NOMO-1 treated with DMSO at 0.1 percent for 48 hours (cell line): ENCODE measurements around the gene PSORS1C2.
"Not testable (repeated sequence)": the region's sequence is repeated elsewhere in the genome, so short reads cannot be mapped to it uniquely, and the experiment has no call there.

Experiments
- DNase-seq: peaks from one replicate; lab custom pipeline; 2025; ENCODE audit not compliant: unreplicated experiment; lab: John Stamatoyannopoulos, UW

Gene PSORS1C2

DNA sequence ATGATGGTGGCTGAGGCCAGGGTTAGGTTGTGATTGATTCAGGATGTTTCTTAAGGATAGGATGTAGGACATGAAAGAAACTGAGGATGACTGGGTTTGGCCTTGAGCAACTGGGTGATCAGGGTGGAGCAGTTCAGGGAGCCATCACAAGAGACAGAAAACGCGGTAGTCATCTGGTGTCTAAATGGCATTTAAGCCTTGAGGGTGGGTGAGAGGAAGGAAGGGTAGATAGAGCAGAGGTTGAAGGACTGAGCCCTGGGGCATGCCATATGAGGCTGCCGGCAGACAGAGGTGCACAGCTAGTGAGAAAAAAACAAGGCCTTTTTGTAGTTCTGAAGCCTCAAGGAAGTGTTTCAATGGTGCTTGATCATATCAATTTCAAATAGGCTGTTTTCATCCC is 29.7 kb upstream of the PSORS1C2 start:
- DNase-seq, result no peak

DNA sequence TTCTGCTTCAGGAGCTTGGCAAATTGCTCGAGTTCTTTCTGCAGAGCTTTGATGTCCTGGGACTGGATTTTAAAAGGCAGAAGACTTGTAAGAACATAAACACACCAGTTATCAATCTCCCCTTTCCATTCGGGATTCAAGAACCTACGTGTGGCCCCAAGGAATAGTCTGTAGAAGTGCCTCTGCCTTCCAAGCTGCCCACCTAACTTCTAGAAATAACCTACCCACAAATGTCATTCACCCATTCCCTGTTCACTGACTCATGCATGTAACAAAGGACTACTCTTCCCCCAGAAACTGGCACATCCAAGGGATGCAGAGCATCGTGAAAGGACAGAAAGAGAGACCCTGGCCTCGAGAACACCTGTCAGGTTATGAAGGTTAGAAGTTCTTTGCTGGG is 27.1 kb upstream of the PSORS1C2 start:
- DNase-seq, result no peak

DNA sequence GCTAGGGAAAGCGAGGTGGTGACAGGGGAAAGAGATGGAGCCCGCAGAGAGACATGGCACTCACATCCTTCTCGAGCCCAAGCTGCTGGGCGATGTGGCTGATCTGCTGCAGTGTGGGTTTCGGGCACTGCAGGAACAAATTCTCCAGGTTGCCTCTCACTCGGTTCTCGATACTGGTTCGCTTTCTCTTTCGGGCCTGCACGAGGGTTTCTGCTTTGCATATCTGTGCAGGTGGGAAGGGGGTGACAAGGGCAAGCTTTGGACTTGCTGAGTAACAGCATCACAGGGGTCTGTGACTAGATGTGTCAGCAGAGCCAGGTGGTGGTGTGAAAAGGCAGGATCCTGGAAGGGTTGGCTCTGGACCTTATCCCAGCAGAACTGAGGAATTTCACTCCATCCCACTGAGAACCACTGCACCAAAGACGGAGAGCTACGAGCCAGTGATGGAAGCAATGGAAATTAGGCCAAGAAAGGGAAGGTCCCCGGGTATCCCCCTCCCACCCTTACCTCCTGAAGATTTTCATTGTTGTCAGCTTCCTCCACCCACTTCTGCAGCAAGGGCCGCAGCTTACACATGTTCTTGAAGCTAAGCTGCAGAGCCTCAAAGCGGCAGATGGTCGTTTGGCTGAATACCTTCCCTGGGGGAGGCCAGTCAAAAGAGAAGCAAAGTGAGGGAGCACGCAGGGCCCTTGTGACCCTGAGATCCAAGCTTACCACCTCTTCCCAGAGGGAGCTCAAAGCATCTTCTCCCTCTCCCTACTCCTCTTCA is 26.4 kb upstream of the PSORS1C2 start:
- not testable (repeated sequence) for DNase-seq

DNA sequence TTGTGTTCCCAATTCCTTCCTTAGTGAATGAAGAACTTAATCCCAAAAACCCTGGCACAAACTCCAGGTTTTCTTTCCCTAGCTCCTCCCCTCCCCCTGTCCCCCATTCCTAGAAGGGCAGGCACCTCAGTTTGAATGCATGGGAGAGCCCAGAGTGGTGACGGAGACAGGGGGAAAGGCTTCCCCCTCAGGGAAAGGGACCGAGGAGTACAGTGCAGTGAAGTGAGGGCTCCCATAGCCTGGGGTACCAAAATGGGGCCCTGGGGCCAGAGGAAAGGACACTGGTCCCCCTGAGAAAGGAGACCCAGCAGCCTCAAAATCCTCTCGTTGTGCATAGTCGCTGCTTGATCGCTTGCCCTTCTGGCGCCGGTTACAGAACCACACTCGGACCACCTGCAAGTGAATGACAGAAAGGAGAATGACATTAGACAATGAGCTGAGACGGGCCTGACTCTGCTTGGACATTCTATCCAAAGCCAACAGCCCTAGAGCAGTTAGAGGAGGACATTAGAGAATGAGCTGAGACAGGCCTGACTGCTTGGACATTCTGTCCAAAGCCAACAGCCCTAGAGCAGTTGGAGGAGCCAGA is 25.7 kb upstream of the PSORS1C2 start:
- DNase-seq, result not testable (repeated sequence)

DNA sequence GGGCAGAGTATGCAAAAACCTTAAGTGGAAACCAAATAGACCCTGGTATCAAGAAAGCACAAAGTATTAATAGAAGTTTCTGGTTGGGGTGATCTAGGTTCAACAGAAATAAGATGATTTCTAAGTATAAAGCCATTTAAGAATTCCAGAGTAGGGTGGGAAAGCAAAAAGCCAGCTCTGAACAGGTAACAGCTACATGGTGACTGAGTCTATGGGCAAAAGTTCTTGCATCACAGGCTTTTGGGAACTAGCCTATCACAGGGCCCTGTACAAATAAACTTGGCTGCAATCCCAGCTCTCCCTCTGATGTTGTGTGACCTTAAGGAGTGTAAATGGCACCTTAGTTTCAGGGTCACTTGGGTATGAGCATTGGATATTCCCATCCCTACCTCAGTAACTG is 25.1 kb upstream of the PSORS1C2 start:
- no peak for DNase-seq

DNA sequence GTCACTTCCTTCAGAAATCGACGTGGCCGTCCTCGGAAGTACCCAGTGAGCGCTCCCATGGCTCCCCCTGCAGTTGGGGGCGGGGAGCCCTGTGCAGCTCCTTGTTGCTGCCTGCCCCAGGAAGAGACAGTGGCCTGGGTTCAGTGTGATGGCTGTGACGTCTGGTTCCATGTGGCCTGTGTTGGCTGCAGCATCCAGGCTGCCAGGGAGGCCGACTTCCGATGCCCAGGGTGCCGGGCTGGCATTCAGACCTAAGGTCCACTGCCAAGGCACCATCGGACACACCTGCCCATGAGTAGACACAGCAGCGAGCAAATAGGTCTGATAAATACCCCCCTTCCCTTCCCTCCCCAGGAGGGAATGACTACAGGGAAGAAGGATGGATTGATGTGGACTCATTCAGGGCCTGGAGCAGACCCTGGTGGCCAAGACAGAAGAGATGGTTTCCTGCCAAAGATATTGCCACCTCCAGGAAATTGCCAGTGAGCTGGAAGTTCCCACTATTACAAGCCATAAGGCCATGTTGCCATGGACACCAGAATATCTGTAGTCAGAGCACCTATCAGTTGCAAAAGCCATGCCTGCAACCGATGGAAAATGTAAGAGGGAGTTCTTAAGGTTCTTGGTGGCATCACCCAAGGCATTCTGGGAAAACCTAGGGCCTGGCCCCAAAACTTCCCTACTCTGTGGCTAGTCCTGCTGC is 23.7 kb upstream of the PSORS1C2 start:
- no peak for DNase-seq

DNA sequence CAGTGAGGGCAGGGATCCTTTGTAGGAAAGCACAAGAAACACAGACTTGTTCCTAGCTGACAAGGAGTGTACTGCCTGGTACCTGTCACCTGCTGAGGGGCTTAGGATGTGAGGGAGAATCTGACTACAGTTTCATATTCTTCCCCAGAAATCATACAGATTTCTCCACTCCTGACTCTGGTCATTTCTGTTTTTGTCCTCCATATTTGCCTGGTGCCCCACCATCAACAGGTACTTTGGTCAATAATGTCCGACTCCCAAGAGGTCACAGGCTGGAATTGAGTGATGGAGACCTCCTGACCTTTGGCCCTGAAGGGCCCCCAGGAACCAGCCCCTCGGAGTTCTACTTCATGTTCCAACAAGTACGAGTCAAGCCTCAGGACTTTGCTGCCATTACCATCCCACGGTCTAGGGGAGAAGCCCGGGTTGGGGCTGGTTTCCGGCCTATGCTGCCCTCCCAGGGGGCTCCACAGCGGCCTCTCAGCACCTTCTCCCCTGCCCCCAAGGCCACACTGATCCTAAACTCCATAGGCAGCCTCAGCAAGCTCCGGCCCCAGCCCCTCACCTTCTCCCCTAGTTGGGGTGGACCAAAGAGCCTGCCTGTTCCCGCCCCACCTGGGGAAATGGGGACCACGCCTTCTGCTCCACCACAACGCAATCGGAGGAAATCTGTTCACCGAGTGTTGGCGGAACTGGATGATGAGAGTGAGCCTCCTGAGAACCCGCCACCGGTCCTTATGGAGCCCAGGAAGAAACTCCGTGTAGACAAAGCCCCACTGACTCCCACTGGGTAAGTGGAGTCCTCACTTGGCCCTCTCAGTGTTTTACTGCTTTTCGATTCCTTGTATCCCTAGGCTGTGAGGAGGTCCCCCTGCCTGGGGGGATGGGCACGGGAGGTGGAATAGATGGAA is 22.6 kb upstream of the PSORS1C2 start:
- no peak for DNase-seq

DNA sequence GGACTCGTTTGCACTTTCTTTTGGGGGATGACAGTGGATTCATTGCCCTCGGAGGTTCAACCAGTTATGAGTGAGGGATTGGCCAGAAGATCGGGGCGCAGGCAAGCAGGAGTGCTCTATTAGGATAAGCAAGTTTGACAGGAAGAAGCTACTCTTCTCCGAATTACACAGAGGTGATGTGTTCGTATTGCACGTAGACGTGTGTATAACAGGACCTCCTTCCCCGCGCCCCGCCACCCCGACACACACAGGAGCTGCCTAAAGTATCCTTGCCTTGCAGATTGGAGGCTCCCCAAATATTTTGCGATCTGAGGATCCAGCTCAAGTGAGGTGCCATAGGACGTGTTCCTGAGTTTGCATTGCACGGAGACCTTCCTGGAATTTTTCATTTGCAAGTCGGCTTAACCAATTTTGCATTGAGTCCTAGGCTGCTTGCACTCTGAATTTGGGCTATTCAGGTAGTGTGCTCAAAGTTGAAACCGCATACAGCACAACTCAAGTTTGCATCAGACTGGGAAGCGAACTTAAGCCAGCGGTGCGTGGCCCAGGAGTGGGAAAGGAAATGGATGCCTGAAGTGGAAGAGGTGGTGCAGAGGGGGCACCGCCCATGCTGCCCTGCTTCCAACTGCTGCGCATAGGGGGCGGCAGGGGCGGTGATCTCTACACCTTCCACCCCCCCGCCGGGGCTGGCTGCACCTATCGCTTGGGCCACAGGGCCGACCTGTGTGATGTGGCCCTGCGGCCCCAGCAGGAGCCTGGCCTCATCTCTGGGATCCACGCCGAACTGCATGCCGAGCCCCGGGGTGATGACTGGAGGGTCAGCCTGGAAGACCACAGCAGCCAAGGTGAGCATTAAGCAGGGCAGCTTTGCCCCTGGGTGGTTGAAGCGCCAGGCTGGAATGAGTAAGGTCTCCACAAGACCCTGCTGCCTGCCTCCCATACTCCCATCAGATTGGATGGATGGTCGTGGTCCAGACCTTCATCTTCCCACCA is 20.3 kb upstream of the PSORS1C2 start:
- peak; percentile 46 for DNase-seq

DNA sequence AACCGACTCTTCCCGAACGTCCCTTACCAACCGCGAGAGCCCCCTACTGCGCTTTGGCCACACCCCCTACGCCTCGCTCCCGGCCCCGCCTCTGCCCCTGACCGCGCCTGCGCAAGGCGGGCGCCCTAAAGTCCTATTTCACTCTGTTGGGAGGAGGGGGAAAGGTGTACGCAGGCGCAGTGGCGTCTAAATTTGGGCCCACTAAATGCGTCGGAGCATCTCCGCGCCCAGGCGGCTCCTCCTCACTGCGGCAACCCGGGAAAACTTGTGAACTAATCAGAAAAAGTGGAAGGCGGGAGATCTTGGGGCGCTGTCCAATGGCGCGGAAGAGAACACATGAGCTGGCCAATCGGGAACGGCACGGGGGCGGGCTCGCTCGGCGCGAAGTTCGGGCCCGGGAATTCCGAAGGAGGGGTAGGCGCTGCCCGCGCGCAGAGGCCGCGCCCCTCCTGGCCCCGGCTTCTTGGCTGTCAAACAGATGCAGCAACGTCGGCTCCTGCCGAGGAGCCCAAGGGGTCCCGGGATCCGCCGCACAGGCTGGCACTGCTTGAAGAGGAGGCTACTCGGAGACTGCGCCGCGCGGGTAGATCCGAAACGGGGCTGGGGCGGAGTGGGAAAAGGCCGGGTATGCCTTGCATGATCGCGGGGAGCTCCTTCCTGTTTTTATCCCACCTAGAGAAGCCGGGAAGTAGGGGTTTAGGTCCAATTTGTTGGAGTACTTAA is 19.4 kb upstream of the PSORS1C2 start, which contains the start of gene TCF19:
TSS of gene TCF19 (plus strand) at position 450 of the 723 bp plus-strand sequence. CDS start 881 bp downstream, outside the sequence.
- peak; percentile 97 for DNase-seq

DNA sequence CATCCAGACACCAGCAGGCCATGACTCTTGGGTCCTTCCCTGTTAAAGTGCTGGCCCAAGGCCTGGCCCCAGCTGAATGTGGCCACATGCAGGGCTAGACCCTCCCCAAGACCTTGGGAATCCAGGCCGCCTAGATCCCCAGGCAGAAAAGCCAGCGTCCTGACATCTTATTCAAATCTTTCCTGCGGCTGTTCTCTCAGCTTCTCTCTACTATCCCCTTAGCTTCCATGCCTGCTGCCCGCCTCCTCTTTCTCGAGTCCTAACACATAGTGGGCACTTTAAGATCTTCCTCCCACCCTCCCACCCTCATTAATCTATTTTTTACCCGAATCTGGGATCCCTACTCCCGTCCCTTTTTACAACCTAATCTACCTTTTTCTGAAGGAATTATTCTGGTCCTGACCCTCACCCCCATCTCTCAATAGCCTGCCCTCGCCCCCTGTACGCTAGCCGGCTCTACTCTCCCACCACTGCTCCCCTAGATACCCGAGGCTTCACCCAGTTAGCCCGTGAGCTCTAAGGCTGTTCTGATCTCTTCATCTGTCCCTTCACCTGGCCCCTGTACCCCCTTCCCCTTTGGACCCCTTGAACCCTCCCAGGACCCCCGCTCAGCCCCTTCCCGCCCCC is 18.8 kb upstream of the PSORS1C2 start, which contains the start of gene CCHCR1:
TSS of gene CCHCR1 (minus strand) at position 290 of the 627 bp plus-strand sequence. CDS start at position 88, 202 bp downstream.
- no peak for DNase-seq

DNA sequence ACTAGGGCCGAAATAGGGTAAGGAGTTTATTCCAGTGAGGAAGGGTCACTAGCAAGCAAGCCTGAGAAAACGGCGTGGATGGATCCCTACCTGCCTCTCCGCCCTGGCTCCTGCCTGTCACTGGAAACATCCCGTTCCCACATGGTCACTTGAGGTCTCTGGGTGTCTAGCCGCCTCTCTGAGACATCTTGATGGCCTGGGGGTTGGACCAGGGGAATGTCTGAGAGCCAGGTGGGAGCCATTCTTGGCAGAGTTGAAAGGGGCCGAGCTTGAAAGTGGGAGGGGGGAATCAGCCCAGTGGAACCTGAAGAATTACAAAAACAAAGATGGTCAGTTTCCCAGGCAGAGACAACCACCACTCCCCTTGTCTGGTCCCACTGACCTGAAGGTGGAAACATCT is 17.8 kb upstream of the PSORS1C2 start:
- no peak for DNase-seq

DNA sequence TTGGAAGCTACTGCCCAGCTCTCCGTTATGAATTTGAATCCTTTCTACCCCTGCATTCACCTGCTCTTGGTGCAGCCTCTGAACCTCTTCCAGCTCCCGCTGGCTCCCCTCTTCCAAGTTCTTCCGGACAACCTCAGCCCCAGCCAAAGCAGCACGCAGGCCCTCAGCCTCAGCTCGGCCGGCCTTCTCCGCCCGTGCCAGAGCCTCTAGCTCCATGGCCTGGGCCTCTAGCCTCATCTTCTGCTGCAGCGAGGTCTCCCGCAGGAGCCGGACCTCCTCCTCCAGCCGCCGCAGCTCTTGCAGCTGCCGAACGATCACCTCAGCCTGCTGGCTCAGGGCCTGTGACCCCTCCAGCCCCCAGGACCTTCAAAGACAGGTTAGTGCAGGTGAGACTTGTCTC is 15.6 kb upstream of the PSORS1C2 start:
- no peak for DNase-seq

DNA sequence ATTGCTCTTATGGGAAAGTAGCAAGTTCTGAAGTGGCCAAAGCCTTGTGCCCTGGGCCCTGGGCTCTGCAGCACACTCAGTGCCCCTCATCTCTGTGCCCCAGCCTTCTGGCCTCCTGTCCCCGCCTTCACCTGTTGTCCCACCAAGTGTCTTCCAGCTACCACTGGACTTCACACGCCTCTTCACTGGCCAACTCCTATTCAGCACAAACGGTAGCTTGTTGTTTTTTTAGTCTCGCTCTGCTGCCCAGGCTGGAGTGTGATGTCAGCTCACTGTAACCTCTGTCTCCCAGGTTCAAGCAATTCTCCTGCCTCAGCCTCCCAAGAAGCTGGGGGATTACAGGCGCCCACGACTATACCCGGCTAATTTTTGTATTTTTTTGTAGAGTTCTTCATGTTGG is 13.9 kb upstream of the PSORS1C2 start:
- no peak for DNase-seq

DNA sequence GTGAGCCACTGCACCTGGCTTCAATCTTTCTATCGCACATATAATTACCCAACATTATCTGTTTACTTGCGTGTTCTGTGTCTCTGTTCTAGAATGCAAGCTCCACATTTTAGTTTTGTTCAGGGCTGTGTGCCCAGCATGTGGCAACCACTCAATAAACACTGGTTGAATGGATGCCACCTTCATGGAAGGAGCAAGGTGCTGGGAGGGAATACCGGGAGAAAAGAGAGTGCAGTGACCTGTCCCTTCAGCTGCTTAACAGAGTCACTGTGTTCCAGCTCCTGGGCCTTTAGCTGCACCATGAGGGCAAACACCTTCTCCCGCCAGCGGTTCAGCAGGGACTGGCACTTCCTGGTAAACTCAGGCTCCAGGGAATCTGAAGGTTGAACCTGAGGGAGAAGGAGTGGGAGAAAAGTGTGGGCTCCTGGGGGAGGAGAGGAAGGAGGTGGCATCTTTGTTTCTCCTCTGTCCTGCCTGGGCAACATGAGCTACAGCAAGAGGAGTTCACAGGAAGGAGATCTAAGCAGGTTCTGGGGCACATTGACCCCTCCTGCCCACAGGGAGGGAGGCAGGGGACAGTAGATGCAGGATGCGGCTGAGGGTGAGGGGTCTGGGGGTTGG is 11.1 kb upstream of the PSORS1C2 start:
- DNase-seq, result no peak

DNA sequence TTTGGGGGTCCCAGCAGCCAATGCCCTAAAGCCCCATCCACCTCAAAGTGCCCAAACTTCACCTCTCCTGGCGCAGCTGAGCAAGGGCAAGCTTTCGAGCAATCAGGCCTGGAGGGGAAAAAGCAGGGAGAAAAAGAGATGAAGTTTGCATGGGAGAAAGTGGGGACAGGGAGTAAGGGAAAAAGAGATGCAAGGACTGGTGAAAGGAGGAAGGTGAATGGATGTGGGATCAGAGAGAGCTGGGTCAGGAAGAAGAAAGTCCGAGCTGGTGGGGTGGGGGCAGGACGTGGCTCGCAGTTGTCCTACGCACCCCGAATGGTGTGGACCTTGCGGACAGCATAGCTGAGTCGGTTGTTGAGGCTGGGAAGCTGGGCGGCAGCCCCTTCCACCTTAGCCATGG is 6.5 kb upstream of the PSORS1C2 start:
- DNase-seq, result no peak

DNA sequence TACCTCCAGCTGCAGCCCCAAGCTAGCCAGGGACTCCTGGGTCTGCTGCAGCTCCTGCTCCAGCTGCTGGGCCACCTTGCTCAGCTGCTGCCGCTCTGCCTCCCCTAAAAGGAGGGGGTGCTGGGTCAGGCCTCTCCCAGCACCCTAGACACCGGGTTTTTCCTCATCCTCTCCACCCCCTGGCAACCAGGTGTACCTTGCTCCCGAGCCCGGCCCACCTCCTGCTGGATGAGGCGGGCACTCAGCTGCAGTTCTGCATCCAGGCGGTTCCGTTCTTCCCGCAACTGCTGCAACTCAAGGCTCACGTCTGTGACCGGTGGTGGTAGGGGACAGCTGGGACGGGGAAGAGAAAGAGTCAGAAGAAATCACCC is 6.1 kb upstream of the PSORS1C2 start:
- DNase-seq, result no peak

DNA sequence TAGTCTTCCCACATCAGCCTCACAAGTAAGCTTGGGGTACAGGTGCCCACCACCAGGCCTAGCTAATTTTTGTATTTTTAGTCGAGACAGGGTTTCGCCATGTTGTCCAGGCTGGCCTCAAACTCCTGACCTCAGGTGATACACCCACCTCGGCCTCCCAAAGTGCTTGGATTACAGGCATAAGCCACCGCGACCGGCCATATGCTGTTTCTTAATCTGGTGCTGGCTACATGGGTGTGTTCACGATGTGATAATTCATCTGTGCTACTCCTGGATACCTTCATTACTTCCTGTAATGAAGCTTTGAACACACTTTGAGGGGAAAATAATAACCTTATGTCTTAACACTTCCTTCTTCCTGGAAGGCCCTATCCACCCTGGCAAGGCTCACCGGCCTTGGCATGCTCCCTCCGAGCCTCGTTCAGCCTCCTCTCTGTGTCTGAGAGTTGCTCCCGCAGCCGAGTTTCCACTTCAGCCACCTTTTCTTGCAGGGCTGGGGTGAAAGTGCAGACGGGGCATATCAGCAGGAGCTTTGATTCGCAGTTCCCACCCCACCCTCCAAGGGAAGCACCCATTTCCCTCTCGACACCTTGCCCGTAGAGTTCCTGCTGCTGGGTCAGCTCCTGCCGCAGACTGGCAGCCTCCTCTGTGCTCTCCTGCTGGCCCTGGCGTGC is 5.6 kb upstream of the PSORS1C2 start:
- DNase-seq, result no peak

DNA sequence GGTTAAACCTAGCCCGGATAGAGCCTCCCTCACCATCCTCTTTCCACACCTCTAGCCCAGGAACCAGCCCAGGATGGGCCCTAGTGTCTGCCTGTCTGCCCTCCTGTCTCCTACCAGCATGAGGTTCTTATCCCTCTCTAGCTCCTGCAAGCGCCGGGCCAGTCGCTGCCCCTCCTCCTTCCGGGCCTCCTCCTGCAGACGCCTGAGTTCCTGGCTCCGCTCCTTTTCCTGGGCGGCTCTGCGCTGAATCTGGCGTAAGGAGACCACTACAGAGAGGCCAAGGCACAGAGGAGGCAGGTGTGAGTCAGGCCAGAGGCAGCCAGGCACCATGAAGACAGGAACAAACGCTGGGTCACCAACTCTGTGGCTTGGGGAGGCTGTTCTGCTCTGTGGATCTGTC is 4.3 kb upstream of the PSORS1C2 start:
- no peak for DNase-seq
